ENCODE data around the gene KIF16B. TPM values are rescaled to one million over a fixed set of nuclear protein-coding genes. Genes with fewer than 3 reads are reported as not detected.

The KIF16B gene
- polyA plus RNA-seq, 1 experiment = 10.2 TPM

DNA sequence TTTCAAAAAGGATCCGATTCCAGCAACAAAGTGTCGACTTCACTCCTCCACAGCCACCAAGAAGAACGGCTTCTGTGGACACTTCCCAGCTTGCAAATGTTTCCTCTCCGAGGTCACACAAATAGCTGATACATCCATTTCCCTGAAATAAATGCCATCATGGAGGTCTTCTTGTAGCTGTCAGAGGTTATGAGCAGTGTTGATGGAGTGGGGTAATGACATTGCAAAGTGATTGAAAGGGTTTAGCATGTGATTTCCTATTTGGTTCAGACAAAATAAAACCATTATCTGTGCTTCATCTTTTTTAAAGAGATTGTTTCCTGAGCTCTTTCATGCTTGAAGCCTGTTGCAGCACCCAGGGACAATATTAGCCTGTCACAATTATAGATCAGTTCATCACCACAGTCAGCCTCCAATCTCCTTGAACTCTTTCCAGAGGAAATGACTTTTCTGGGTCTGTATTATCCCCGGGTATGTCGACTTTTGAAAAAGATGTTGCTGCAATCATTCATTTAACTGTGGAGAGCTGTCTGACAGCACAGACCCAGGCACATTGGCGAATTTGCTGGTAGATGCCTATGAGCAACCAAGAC, 16.9 kb upstream of the KIF16B start:
- POLR2A ChIA-PET = no interaction called here
- CTCF ChIA-PET = no interaction called here
- Histone ChIP-seq H3K4me3 (ENCODE audit: low read depth, low read length) (no peak overlapping the region), H3K9me3 (ENCODE audit: control insufficient read depth, insufficient read depth, low read length) (no peaks in the 10 kb centered on the region), H3K27ac (ENCODE audit: low read depth, low read length) (no peak overlapping the region), H3K27me3 (ENCODE audit: control insufficient read depth, insufficient read depth, low read length) (peaks cover 2% of the 10 kb centered on the region)
- no peak for DNase-seq (ENCODE audit: low read depth, low spot score)
- TF ChIP-seq, protein P1, sequence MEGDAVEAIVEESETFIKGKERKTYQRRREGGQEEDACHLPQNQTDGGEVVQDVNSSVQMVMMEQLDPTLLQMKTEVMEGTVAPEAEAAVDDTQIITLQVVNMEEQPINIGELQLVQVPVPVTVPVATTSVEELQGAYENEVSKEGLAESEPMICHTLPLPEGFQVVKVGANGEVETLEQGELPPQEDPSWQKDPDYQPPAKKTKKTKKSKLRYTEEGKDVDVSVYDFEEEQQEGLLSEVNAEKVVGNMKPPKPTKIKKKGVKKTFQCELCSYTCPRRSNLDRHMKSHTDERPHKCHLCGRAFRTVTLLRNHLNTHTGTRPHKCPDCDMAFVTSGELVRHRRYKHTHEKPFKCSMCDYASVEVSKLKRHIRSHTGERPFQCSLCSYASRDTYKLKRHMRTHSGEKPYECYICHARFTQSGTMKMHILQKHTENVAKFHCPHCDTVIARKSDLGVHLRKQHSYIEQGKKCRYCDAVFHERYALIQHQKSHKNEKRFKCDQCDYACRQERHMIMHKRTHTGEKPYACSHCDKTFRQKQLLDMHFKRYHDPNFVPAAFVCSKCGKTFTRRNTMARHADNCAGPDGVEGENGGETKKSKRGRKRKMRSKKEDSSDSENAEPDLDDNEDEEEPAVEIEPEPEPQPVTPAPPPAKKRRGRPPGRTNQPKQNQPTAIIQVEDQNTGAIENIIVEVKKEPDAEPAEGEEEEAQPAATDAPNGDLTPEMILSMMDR (IDR thresholded peaks at IDR 0.05; ENCODE audit: low read depth, low read length) = no peak

DNA sequence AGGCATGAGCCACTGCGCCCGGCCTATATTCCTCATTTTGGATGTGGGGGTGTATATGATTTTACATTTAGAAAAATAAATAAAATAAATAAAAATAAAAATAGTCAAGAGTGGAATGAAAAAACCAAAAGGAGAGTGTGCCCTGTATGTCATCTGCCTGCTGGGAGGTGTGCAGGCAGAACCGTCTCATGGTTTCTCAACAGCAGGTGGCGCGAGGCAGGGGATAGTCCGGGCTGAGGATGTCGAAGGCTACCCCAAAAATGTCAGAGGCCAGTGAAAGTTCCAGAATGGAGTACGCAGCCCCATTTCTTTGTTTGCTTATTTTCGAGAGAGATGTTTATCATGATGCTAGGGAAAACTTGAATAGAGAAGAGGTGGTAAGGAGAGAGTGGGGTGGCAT, 16.4 kb upstream of the KIF16B start:
- no peaks in the 10 kb centered on the region for H3K9me3 ChIP-seq (ENCODE audit: control insufficient read depth, insufficient read depth, low read length)
- H3K27ac ChIP-seq (ENCODE audit: low read depth, low read length) = no peak overlapping the region
- no peak overlapping the region for H3K4me3 ChIP-seq (ENCODE audit: low read depth, low read length)
- peaks cover 2% of the 10 kb centered on the region for H3K27me3 ChIP-seq (ENCODE audit: control insufficient read depth, insufficient read depth, low read length)
- TF ChIP-seq, protein P1 (IDR thresholded peaks at IDR 0.05; ENCODE audit: low read depth, low read length) = no peak
- no peak for DNase-seq (ENCODE audit: low read depth, low spot score)
- CTCF ChIA-PET = no interaction called here
- POLR2A ChIA-PET = no interaction called here

DNA sequence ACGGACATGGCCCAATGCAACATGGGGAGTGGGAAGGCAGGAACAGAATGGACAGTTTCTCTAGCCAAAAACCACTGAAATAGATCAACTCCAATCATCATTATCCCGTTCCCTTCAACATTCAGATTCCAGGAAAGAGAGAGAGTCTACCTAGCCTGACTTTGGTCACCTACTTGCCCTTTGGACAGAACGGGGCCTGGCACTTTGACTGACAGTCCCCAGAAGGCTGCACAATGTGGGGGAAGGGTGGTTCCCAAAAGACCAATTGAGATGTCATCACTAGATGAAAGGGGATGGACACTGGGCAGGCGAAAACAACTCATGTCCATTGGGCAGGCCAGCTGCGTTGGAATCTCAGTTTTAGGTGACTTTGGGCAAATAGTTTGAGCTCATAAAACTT, 15.0 kb upstream of the KIF16B start:
- ChIA-PET CTCF (no interaction called here), POLR2A (no interaction called here)
- H3K27ac ChIP-seq (ENCODE audit: low read depth, low read length) = no peak overlapping the region
- no peaks in the 10 kb centered on the region for H3K9me3 ChIP-seq (ENCODE audit: control insufficient read depth, insufficient read depth, low read length)
- H3K27me3 ChIP-seq (ENCODE audit: control insufficient read depth, insufficient read depth, low read length) = peaks cover 5% of the 10 kb centered on the region
- H3K4me3 ChIP-seq (ENCODE audit: low read depth, low read length) = no peak overlapping the region
- TF ChIP-seq, protein P1 (IDR thresholded peaks at IDR 0.05; ENCODE audit: low read depth, low read length) = no peak
- no peak for DNase-seq (ENCODE audit: low read depth, low spot score)

DNA sequence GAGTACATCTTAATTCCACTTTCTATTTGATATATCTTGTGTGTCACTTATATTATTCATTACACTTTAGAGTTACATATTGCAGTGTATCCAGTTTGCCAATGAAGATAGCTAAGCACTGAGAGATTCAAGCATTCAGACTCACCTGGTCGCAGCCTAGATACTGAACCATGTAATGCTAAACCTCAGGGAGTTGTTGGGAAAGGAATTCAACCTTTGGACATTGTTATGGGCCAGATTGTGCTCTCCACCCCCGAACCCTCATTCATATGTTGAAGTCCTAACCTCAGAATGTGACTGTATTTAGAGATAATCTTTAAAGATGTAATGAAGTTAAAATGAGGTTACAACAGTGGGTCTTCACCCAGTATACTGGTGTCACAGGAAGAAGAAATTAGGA, 13.8 kb upstream of the KIF16B start:
- TF ChIP-seq, protein P1 (IDR thresholded peaks at IDR 0.05; ENCODE audit: low read depth, low read length) = no peak
- Histone ChIP-seq H3K27ac (ENCODE audit: low read depth, low read length) (no peak overlapping the region), H3K27me3 (ENCODE audit: control insufficient read depth, insufficient read depth, low read length) (peaks cover 5% of the 10 kb centered on the region), H3K9me3 (ENCODE audit: control insufficient read depth, insufficient read depth, low read length) (no peaks in the 10 kb centered on the region), H3K4me3 (ENCODE audit: low read depth, low read length) (no peak overlapping the region)
- ChIA-PET POLR2A (no interaction called here), CTCF (no interaction called here)
- DNase-seq (ENCODE audit: low read depth, low spot score) = no peak

DNA sequence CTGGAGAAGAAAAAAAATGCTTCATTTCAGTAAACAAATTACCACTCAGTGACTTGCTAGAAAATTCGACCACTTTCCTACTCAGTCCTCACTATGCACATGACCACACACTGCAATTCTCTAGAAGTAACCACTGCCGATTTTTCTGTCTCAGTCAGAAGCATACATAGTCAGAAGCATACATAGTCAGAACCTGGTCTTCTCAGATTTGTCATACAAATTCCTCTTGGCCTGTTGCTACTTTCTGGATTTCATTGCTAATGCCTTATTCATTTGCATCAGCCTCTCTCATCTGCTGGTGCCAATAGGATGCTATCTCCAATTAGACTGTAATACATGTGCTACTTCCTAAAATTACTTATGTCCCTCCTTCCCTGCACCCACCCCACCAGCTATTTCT, 10.2 kb upstream of the KIF16B start:
- POLR2A ChIA-PET = no interaction called here
- CTCF ChIA-PET = no interaction called here
- DNase-seq (ENCODE audit: low read depth, low spot score) = no peak

More for the DNA sequence above, 10.2 kb upstream of the KIF16B start:
- TF ChIP-seq, protein P1 (IDR thresholded peaks at IDR 0.05; ENCODE audit: low read depth, low read length) = no peak
- no peak overlapping the region for H3K4me3 ChIP-seq (ENCODE audit: low read depth, low read length)
- H3K27ac ChIP-seq (ENCODE audit: low read depth, low read length) = no peak overlapping the region
- H3K9me3 ChIP-seq (ENCODE audit: control insufficient read depth, insufficient read depth, low read length) = no peaks in the 10 kb centered on the region
- H3K27me3 ChIP-seq (ENCODE audit: control insufficient read depth, insufficient read depth, low read length) = peaks cover 5% of the 10 kb centered on the region

All from AG04450 (cell line).